ENCODE data around the gene TRMT44. TPM values are rescaled to one million over a fixed set of nuclear protein-coding genes. Genes with fewer than 3 reads are reported as not detected.

Gene TRMT44
- total RNA-seq, 2 donors from 2014 or later: 10.5 to 11.4 TPM

DNA sequence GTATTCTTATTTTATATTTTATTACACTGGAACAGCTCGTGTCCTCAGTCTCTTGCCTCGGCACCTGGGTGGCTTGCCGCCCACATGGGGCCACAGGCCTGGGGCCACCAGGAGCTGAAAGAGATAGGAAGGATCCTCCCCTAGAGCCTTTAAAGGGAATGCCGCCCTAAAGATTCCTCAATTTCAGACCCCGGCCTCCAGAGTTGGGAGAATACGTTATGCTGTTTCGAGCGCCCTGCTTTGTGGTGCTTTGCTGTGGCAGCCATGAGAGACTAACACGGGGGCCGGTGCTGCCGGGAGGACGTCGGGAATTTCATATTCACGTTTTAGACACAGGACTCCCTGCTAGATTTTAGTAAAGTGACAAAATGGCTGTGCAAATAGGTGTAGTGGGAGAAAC, 33.3 kb upstream of the TRMT44 start:
- Histone ChIP-seq H3K36me3 (peaks cover 85% of the 10 kb centered on the region), H3K27ac (no peak overlapping the region), H3K4me1 (peaks cover 0 to 50% of the 10 kb centered on the region in 2 donors), H3K4me3 (no peak overlapping the region), H3K9me3 (no peaks in the 10 kb centered on the region), H3K27me3 (no peaks in the 10 kb centered on the region)
- DNase-seq (ENCODE audit: low spot score): no peak
- TF ChIP-seq, protein P1, sequence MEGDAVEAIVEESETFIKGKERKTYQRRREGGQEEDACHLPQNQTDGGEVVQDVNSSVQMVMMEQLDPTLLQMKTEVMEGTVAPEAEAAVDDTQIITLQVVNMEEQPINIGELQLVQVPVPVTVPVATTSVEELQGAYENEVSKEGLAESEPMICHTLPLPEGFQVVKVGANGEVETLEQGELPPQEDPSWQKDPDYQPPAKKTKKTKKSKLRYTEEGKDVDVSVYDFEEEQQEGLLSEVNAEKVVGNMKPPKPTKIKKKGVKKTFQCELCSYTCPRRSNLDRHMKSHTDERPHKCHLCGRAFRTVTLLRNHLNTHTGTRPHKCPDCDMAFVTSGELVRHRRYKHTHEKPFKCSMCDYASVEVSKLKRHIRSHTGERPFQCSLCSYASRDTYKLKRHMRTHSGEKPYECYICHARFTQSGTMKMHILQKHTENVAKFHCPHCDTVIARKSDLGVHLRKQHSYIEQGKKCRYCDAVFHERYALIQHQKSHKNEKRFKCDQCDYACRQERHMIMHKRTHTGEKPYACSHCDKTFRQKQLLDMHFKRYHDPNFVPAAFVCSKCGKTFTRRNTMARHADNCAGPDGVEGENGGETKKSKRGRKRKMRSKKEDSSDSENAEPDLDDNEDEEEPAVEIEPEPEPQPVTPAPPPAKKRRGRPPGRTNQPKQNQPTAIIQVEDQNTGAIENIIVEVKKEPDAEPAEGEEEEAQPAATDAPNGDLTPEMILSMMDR (IDR thresholded peaks at IDR 0.05): no peak

DNA sequence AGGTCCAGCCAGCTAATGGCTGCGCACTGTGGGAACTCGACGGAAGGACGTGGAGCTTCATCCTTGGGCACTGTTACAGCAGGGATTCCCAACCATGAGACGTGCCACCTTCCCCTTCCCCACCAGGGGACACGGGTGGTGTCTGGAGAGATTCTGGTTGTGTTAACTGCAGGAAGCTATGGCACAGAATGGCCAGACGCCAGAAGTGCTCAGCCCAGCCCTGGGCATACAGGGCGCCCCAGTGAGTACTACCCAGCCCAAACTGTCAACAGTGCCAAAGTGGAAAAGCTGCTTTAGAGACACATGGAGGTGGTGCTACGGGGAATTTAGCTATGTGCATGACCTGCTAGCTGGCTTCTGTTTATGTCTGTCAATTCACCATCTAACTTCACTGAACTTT, 32.8 kb upstream of the TRMT44 start:
- Histone ChIP-seq H3K27ac (no peak overlapping the region), H3K36me3 (peaks cover 87% of the 10 kb centered on the region), H3K4me1 (peaks cover 0 to 46% of the 10 kb centered on the region in 2 donors)

DNA sequence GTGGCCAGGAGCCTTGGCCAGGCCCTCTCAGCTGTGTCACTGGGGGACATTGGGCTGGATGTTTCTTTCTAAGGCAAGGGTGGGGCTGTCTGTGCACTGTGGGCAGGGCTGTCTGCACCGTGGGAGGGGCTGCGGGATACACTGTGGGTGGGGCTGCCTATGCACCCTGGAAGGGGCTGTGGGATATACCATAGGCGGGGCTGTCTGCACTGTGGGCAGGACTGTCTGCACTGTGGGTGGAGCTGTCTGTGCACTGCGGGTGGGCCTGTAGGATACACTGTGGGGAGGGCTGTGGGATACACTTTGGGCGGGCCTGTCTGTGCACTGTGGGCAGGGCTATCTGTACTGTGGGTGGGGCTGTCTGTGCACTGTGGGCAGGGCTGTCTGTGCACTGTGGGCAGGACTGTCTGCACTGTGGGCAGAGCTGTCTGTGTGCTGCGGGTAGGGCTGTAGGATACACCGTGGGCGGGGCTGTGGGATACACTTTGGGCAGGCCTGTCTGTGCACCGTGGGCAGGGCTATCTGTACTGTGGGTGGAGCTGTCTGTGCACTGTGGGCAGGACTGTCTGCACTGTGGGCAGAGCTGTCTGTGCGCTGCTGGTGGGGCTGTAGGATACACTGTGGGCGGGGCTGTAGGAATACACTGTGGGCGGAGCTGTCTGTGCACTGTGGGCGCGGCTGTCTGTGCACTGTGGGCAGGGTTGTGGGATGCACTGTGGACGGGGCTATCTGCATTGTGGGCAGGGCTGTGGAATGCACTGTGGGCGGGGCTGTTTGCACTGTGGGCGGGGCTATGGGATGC, 31.1 kb upstream of the TRMT44 start:
- TF ChIP-seq, protein P1 (IDR thresholded peaks at IDR 0.05): no peak
- Histone ChIP-seq H3K36me3 (peaks cover 88% of the 10 kb centered on the region), H3K27me3 (no peaks in the 10 kb centered on the region), H3K4me1 (peaks cover 0 to 39% of the 10 kb centered on the region in 2 donors), H3K4me3 (no peak overlapping the region), H3K27ac (no peak overlapping the region), H3K9me3 (no peaks in the 10 kb centered on the region)
- DNase-seq (ENCODE audit: low spot score): no peak

More for the DNA sequence above, 32.8 kb upstream of the TRMT44 start:
- no peaks in the 10 kb centered on the region for H3K9me3 ChIP-seq
- TF ChIP-seq, protein P1 (IDR thresholded peaks at IDR 0.05): no peak
- no peak overlapping the region for H3K4me3 ChIP-seq
- H3K27me3 ChIP-seq: no peaks in the 10 kb centered on the region
- DNase-seq (ENCODE audit: low spot score): no peak

DNA sequence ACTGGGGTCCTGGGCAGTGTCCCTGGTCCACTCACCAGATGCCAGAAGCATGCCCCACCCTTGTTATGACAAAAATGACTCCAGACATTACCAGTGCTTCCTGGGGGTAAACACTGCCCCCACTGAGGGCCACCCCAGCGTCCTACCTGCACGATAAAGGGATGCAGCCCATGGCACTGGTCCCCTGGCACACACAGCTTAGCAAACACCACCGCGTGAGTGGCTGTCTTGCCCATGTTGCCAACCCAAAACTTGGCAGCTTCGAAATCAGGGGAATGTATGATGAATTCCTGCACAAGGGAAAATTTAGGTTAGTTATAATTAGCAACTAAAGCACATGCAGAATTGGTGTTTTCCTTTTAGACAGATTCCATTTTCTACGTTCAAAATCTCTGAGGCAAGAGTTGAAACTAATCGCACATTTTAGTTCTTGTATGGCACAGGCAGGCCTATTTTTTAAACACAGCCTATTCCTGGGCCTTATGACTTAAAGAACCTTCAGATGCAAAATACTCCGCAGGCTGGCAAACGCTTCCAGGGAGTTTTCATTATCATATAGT, 30.4 kb upstream of the TRMT44 start:
- Histone ChIP-seq H3K27ac (no peak overlapping the region), H3K4me3 (no peak overlapping the region), H3K9me3 (no peaks in the 10 kb centered on the region), H3K36me3 (peaks cover 88% of the 10 kb centered on the region), H3K4me1 (peaks cover 0 to 32% of the 10 kb centered on the region in 2 donors), H3K27me3 (no peaks in the 10 kb centered on the region)
- no peak for DNase-seq (ENCODE audit: low spot score)
- TF ChIP-seq, protein P1 (IDR thresholded peaks at IDR 0.05): no peak

DNA sequence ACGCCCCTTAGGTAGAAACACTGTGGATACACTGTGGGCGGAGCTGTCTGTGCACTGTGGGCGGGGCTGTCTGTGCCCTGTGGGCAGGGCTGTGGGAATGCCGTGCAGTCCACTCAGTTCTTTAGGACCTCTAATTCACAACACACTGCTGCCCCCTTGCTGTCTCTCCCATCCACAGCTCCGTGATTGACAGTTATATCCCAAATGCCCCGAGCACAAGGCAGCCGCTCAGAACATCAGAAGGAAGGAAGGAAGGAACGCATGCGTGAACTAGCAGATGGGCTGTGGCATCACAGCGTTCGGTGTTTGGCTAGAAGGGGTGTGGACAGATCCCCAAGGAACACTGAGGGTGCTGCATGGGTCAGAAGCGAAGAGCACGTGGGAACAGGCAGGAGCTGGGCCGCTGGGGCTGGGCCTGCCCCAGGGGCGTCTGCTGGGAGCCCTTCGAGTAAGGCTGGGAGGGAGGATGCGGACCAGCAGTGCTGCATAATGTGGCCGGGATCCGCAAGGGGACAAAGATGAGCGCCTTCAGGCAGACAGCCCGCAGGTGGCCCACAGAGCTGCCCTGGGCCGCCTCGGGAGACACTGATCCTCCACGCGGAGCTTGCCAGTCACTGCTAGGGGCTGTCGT, 29.8 kb upstream of the TRMT44 start:
- H3K4me1 ChIP-seq: peaks cover 0 to 26% of the 10 kb centered on the region in 2 donors
- H3K4me3 ChIP-seq: no peak overlapping the region
- no peak for DNase-seq (ENCODE audit: low spot score)
- no peak overlapping the region for H3K27ac ChIP-seq
- peaks cover 88% of the 10 kb centered on the region for H3K36me3 ChIP-seq
- no peaks in the 10 kb centered on the region for H3K9me3 ChIP-seq
- H3K27me3 ChIP-seq: no peaks in the 10 kb centered on the region
- TF ChIP-seq, protein P1 (IDR thresholded peaks at IDR 0.05): peak in 1 of 2 donors; percentile 60

All from right atrium auricular region (tissue), 2 donors.